ENCODE measurements around the gene SLC12A3. TPM values are rescaled to one million over a fixed set of nuclear protein-coding genes. Genes with fewer than 3 reads are reported as not detected.

The SLC12A3 gene, protein sequence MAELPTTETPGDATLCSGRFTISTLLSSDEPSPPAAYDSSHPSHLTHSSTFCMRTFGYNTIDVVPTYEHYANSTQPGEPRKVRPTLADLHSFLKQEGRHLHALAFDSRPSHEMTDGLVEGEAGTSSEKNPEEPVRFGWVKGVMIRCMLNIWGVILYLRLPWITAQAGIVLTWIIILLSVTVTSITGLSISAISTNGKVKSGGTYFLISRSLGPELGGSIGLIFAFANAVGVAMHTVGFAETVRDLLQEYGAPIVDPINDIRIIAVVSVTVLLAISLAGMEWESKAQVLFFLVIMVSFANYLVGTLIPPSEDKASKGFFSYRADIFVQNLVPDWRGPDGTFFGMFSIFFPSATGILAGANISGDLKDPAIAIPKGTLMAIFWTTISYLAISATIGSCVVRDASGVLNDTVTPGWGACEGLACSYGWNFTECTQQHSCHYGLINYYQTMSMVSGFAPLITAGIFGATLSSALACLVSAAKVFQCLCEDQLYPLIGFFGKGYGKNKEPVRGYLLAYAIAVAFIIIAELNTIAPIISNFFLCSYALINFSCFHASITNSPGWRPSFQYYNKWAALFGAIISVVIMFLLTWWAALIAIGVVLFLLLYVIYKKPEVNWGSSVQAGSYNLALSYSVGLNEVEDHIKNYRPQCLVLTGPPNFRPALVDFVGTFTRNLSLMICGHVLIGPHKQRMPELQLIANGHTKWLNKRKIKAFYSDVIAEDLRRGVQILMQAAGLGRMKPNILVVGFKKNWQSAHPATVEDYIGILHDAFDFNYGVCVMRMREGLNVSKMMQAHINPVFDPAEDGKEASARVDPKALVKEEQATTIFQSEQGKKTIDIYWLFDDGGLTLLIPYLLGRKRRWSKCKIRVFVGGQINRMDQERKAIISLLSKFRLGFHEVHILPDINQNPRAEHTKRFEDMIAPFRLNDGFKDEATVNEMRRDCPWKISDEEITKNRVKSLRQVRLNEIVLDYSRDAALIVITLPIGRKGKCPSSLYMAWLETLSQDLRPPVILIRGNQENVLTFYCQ
- total RNA-seq: not detected
- polyA plus RNA-seq: not detected
- long read RNA-seq, donor 1: 0 reads
- long read RNA-seq, donor 2: 0 reads

DNA sequence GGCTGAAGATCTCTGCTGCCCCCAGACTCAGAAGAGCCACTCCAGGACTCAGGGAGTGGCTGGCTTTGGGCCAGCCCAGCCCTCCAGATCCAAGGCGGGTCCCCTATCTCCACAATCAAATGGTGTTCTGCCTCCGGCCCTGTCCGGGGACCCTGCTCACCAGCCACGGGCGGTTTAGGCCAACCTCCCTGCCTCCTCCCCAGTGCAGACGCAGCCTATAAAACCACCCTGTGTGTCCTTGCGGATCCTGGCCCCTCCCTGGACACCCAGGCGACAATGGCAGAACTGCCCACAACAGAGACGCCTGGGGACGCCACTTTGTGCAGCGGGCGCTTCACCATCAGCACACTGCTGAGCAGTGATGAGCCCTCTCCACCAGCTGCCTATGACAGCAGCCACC is at the start of gene SLC12A3:
Gene SLC12A3, plus strand, starts transcription at position 248 of the 400 bp plus-strand sequence. Its CDS starts 29 bp downstream, at position 277.
- Histone ChIP-seq H3K4me3 (ENCODE audit: low read length in 2 of 2) (no peak within 1 kb of the TSS), H3K27me3 (ENCODE audit: control insufficient read depth in 1 of 2, insufficient read depth in 2 of 2, low read length in 1 of 2) (no peaks in the 10 kb centered on the region), H3K36me3 (ENCODE audit: control insufficient read depth in 1 of 2, insufficient read depth in 2 of 2, low read length in 1 of 2) (no peaks in the 10 kb centered on the region), H3K27ac (ENCODE audit: low read depth in 1 of 2, low read length in 2 of 2) (no peak within 1 kb of the TSS), H3K9me3 (ENCODE audit: control insufficient read depth, low read length) (no peaks in the 10 kb centered on the region), H3K4me1 (ENCODE audit: control insufficient read depth in 1 of 2, insufficient read depth in 2 of 2, low read length in 2 of 2) (no peaks in the 10 kb centered on the region)
- DNase-seq (no peak), ATAC-seq (ENCODE audit: low FRiP score) (no peak)
- WGBS, 2 donors: 84 to 90% methylated on average over 12 of the region's 12 CpGs
- intact Hi-C loops (cut with DNase I): loop anchor here (5.0 kb wide), 3 partner anchors 87 to 302 kb away; no protein-coding TSS in a partner anchor

DNA sequence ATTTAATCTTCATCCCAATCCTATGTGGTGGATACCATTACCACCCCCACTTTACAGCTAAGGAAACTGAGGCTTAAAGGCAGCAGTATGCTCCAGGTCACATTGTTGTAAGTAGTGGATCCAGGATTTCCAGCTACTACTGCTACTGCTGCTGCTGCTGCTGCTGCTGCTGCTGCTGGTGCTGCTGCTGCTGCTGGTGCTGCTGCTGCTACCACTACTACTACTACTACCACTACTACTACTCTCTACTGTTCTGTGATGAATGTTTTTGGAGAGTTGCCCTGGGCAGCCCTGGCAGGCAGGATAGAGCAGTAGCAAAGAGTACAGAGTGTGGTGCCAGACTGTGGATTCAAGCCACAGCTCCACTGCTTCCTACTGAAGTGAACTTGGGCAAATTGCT is 49.3 kb upstream of the SLC12A3 start:
- Histone ChIP-seq H3K27me3 (ENCODE audit: control insufficient read depth in 1 of 2, insufficient read depth in 2 of 2, low read length in 1 of 2) (no peaks in the 10 kb centered on the region), H3K4me3 (ENCODE audit: low read length in 2 of 2) (no peak overlapping the region), H3K9me3 (ENCODE audit: control insufficient read depth, low read length) (no peaks in the 10 kb centered on the region), H3K27ac (ENCODE audit: low read depth in 1 of 2, low read length in 2 of 2) (no peak overlapping the region), H3K4me1 (ENCODE audit: control insufficient read depth in 1 of 2, insufficient read depth in 2 of 2, low read length in 2 of 2) (no peaks in the 10 kb centered on the region), H3K36me3 (ENCODE audit: control insufficient read depth in 1 of 2, insufficient read depth in 2 of 2, low read length in 1 of 2) (no peaks in the 10 kb centered on the region)
- peak in 1 of 2 donors; percentile 55 for DNase-seq
- no peak for ATAC-seq (ENCODE audit: low FRiP score)
- intact Hi-C loops (cut with DNase I): no loop called here

DNA sequence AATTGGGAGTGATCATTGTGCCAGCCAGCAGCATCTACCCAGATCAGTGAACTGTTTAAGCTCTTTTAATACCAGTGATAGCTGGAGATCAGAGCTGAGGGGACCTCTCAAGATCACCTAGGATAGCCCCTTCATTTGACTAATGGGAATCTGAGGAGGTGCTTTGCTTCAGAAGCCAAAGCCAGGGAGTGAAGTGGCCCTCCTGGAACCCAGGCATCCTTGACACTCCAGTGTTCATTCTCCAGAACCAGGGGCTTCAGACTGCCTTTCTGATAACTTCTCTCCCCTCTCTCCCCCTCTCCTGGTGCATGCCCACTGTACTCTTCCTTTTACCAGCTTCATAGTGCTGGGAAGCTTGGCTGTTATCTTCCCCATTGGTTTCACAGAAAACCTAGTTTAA is 48.0 kb upstream of the SLC12A3 start:
- no peak overlapping the region for H3K27ac ChIP-seq (ENCODE audit: low read depth in 1 of 2, low read length in 2 of 2)
- H3K4me3 ChIP-seq (ENCODE audit: low read length in 2 of 2): no peak overlapping the region
- peaks cover 0 to 2% of the 10 kb centered on the region in 2 donors for H3K36me3 ChIP-seq (ENCODE audit: control insufficient read depth in 1 of 2, insufficient read depth in 2 of 2, low read length in 1 of 2)
- no peaks in the 10 kb centered on the region for H3K27me3 ChIP-seq (ENCODE audit: control insufficient read depth in 1 of 2, insufficient read depth in 2 of 2, low read length in 1 of 2)
- intact Hi-C loops (cut with DNase I): no loop called here
- no peak for ATAC-seq (ENCODE audit: low FRiP score)
- DNase-seq: no peak
- no peaks in the 10 kb centered on the region for H3K9me3 ChIP-seq (ENCODE audit: control insufficient read depth, low read length)
- no peaks in the 10 kb centered on the region for H3K4me1 ChIP-seq (ENCODE audit: control insufficient read depth in 1 of 2, insufficient read depth in 2 of 2, low read length in 2 of 2)

DNA sequence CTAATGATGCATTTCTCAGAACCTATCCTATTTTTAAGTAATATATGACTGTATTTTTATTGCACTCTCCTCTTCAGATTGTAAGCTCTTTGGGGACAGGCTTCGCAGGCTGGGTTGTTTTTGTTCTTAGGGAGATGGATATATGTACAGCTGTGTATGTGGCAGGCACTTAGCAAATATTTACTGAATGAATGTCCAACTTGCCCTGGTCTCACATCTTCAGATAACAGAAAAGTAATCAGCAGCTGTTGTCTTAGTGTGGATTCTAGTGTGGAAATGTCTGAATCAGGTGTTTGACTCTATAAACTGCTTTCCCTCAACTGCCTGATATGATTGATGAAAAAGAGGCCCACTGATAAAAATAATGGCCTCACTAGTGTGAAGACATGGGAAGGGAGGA is 47.1 kb upstream of the SLC12A3 start:
- Histone ChIP-seq H3K36me3 (ENCODE audit: control insufficient read depth in 1 of 2, insufficient read depth in 2 of 2, low read length in 1 of 2) (peaks cover 0 to 2% of the 10 kb centered on the region in 2 donors), H3K9me3 (ENCODE audit: control insufficient read depth, low read length) (no peaks in the 10 kb centered on the region), H3K27ac (ENCODE audit: low read depth in 1 of 2, low read length in 2 of 2) (no peak overlapping the region), H3K27me3 (ENCODE audit: control insufficient read depth in 1 of 2, insufficient read depth in 2 of 2, low read length in 1 of 2) (no peaks in the 10 kb centered on the region), H3K4me1 (ENCODE audit: control insufficient read depth in 1 of 2, insufficient read depth in 2 of 2, low read length in 2 of 2) (no peaks in the 10 kb centered on the region), H3K4me3 (ENCODE audit: low read length in 2 of 2) (no peak overlapping the region)
- 94 to 96% methylated on average over 1 of the region's 1 CpG for WGBS, 2 donors
- intact Hi-C loops (cut with DNase I): no loop called here
- no peak for ATAC-seq (ENCODE audit: low FRiP score)
- DNase-seq: no peak

DNA sequence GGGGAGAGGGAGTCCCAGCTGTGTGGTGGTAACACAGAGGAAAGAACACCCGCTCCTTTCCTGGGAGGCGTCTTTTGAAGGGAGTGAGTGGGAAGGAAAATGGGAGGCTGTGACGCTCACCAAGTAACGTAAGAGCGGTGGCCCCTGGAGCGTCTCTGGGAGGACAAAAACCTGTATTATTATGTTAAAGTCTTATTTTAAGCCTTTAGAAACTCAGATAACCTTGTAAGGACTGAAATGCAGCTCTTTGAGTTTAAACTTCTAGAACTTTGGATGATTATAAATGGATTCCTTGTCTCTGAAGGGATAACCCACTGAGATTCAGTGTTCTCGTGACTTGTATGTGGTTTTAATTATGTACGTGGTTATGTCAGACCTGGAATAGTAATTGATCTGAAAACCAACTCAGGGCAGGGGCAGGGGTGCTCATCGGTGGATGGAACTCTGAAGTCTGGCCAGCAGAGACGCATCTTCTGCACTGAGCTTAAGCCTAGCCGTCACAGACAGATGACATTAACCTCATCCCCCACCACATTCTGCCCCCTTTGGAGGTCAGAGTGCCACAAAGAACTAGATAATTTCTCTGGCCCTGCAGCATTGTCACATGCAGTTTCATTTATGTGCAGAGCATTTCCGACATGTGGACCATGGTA is 41.8 kb upstream of the SLC12A3 start:
- intact Hi-C loops (cut with DNase I): no loop called here
- peaks cover 3 to 6% of the 10 kb centered on the region in 2 donors for H3K36me3 ChIP-seq (ENCODE audit: control insufficient read depth in 1 of 2, insufficient read depth in 2 of 2, low read length in 1 of 2)
- ATAC-seq (ENCODE audit: low FRiP score): no peak

DNA sequence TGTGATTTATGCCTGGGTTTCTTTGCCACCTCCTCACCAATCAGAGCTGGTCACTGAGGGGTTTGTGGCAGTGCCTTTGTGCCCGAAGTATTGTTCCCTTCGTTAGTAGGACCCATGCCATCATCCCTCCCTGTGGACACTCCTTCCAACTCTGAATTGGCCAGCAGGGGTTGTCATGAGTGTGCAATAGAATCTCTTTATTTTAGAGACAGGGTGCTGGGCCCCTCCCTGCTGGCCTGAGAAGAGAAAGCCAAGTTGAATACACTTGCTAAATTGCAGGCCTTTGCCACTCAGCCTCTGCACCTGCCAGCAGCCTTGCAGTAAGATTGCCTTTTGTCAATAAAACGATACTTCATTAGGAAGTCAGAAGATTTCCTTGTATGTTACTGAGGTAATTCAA is 40.7 kb upstream of the SLC12A3 start:
- no peak for ATAC-seq (ENCODE audit: low FRiP score)
- Histone ChIP-seq H3K4me3 (ENCODE audit: low read length in 2 of 2) (no peak overlapping the region), H3K36me3 (ENCODE audit: control insufficient read depth in 1 of 2, insufficient read depth in 2 of 2, low read length in 1 of 2) (peaks cover 3 to 6% of the 10 kb centered on the region in 2 donors), H3K27me3 (ENCODE audit: control insufficient read depth in 1 of 2, insufficient read depth in 2 of 2, low read length in 1 of 2) (no peaks in the 10 kb centered on the region), H3K4me1 (ENCODE audit: control insufficient read depth in 1 of 2, insufficient read depth in 2 of 2, low read length in 2 of 2) (no peaks in the 10 kb centered on the region), H3K27ac (ENCODE audit: low read depth in 1 of 2, low read length in 2 of 2) (no peak overlapping the region), H3K9me3 (ENCODE audit: control insufficient read depth, low read length) (no peaks in the 10 kb centered on the region)
- WGBS, 2 donors: 38 to 39% methylated on average over 3 of the region's 3 CpGs
- intact Hi-C loops (cut with DNase I): no loop called here
- DNase-seq: no peak

More for the DNA sequence above, 41.8 kb upstream of the SLC12A3 start:
- no peaks in the 10 kb centered on the region for H3K9me3 ChIP-seq (ENCODE audit: control insufficient read depth, low read length)
- 94 to 95% methylated on average over 12 of the region's 12 CpGs for WGBS, 2 donors
- no peaks in the 10 kb centered on the region for H3K27me3 ChIP-seq (ENCODE audit: control insufficient read depth in 1 of 2, insufficient read depth in 2 of 2, low read length in 1 of 2)
- no peak overlapping the region for H3K4me3 ChIP-seq (ENCODE audit: low read length in 2 of 2)
- H3K27ac ChIP-seq (ENCODE audit: low read depth in 1 of 2, low read length in 2 of 2): no peak overlapping the region
- H3K4me1 ChIP-seq (ENCODE audit: control insufficient read depth in 1 of 2, insufficient read depth in 2 of 2, low read length in 2 of 2): no peaks in the 10 kb centered on the region
- DNase-seq: no peak

DNA sequence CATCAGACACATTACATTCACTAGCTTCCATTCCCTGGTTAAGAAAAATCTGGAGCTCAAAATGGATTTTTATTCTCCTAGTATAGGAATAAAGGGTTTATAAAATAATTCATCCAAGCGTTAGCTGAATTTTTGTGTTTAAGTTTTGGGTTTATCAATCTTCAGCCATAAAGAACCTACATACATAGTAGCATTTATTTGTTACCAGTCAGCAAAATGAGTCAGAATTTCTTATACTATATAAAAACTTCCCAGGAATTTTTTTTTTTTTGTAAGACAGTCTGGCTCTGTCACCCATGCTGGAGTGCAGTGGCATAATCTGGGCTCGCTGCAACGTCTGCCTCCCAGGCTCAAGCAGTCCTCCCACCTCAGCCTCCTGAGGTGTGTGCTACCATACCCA is 40.2 kb upstream of the SLC12A3 start:
- H3K36me3 ChIP-seq (ENCODE audit: control insufficient read depth in 1 of 2, insufficient read depth in 2 of 2, low read length in 1 of 2): peaks cover 3 to 6% of the 10 kb centered on the region in 2 donors

DNA sequence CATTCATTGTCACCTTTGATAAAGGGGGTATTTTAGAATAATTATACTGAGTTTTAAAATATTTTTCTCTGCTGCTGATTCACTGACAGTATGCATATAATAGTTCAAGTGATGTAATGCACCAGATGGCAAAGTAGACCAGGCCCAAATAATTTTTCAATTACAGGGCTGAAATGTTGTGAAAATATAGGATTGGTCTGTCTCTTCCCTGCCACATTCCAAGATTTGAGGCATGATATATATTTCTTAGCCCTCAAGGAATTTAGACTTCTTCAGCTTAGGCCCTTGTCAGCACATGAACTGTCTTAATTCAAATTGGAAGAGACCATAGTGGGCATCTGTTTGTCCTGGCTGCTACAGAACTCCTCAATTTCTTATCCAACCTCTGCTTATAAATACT is 39.2 kb upstream of the SLC12A3 start:
- DNase-seq (no peak), ATAC-seq (ENCODE audit: low FRiP score) (no peak)
- H3K27me3 ChIP-seq (ENCODE audit: control insufficient read depth in 1 of 2, insufficient read depth in 2 of 2, low read length in 1 of 2): no peaks in the 10 kb centered on the region
- no peaks in the 10 kb centered on the region for H3K9me3 ChIP-seq (ENCODE audit: control insufficient read depth, low read length)
- no peak overlapping the region for H3K4me3 ChIP-seq (ENCODE audit: low read length in 2 of 2)
- intact Hi-C loops (cut with DNase I): no loop called here
- H3K4me1 ChIP-seq (ENCODE audit: control insufficient read depth in 1 of 2, insufficient read depth in 2 of 2, low read length in 2 of 2): no peaks in the 10 kb centered on the region
- peaks cover 3 to 6% of the 10 kb centered on the region in 2 donors for H3K36me3 ChIP-seq (ENCODE audit: control insufficient read depth in 1 of 2, insufficient read depth in 2 of 2, low read length in 1 of 2)
- no peak overlapping the region for H3K27ac ChIP-seq (ENCODE audit: low read depth in 1 of 2, low read length in 2 of 2)

More for the DNA sequence above, 40.2 kb upstream of the SLC12A3 start:
- Histone ChIP-seq H3K4me1 (ENCODE audit: control insufficient read depth in 1 of 2, insufficient read depth in 2 of 2, low read length in 2 of 2) (no peaks in the 10 kb centered on the region), H3K4me3 (ENCODE audit: low read length in 2 of 2) (no peak overlapping the region), H3K27me3 (ENCODE audit: control insufficient read depth in 1 of 2, insufficient read depth in 2 of 2, low read length in 1 of 2) (no peaks in the 10 kb centered on the region), H3K27ac (ENCODE audit: low read depth in 1 of 2, low read length in 2 of 2) (no peak overlapping the region), H3K9me3 (ENCODE audit: control insufficient read depth, low read length) (no peaks in the 10 kb centered on the region)
- intact Hi-C loops (cut with DNase I): no loop called here
- ATAC-seq (ENCODE audit: low FRiP score) (no peak), DNase-seq (no peak)
- WGBS, 2 donors: 82 to 83% methylated on average over 3 of the region's 3 CpGs

All from aorta (tissue), 5 donors.